T-helper 17 cell (primary cell): ENCODE data around the gene SLC1A3. TPM values are rescaled to one million over a fixed set of nuclear protein-coding genes. Genes with fewer than 3 reads are reported as not detected.
A peak's percentile ranks its signal among the peaks of the same experiment; 100 is the strongest.

ENCODE experiments used
- ATAC-seq: fragments of 150-1000 bp; cut with Tn5 transposase; 2 replicates; pipeline ENCODE4 v1.10.0; 2021; ENCODE audit warnings: mild to moderate bottlenecking, moderate library complexity
- DNase-seq, 3 donors: peaks; one replicate each; pipeline versions ENCODE4 v3.0.0 to v3.0.0-alpha.2; 2020 to 2021
- H3K9me3 ChIP-seq: one replicate; pipeline ENCODE4 v1.7.0; 2013; ENCODE audit warnings: low read length, mild to moderate bottlenecking; ENCODE audit not compliant: control insufficient read depth, poor library complexity, severe bottlenecking
- H3K27ac Mint-ChIP-seq: one replicate; pipeline ENCODE4 v1.8.0; 2022; ENCODE audit warnings: mild to moderate bottlenecking, moderate library complexity, mixed read lengths
- H3K27me3 Mint-ChIP-seq: one replicate; pipeline ENCODE4 v1.8.0; 2022; ENCODE audit warnings: mixed read lengths
- H3K36me3 Mint-ChIP-seq: one replicate; pipeline ENCODE4 v1.8.0; 2022; ENCODE audit warnings: low read depth, mixed read lengths
- H3K4me1 Mint-ChIP-seq: one replicate; pipeline ENCODE4 v1.8.0; 2022; ENCODE audit warnings: mild to moderate bottlenecking, mixed read lengths
- H3K4me3 Mint-ChIP-seq: one replicate; pipeline ENCODE4 v1.8.0; 2022; ENCODE audit warnings: mild to moderate bottlenecking, moderate library complexity, mixed read lengths
- total RNA-seq, 4 donors: library from RNA in 2 of 4; stranded (reverse) in 2 of 4; gene quantifications; one replicate each; pipeline ENCODE4 v1.2.3 and lab custom pipeline; 2022 to 2026

The SLC1A3 gene
- total RNA-seq, 2 donors from 2014 or later: not detected

- no peak overlapping the region for H3K4me3 Mint-ChIP-seq
- DNase-seq: no peak
- no peak for ATAC-seq
- H3K27me3 Mint-ChIP-seq: peaks cover 43% of the 10 kb centered on the region
- no peaks in the 10 kb centered on the region for H3K9me3 ChIP-seq
- no peaks in the 10 kb centered on the region for H3K4me1 Mint-ChIP-seq
- no peaks in the 10 kb centered on the region for H3K36me3 Mint-ChIP-seq
- H3K27ac Mint-ChIP-seq: no peak overlapping the region
Observed at GRCh38 chr5:36644727-36645126, 38.3 kb downstream of the SLC1A3 start.

GRCh38 chr5:36646100-36646499, 39.7 kb downstream of the SLC1A3 start:
- Mint-ChIP-seq H3K4me3 (no peak overlapping the region), H3K36me3 (no peaks in the 10 kb centered on the region)

GRCh38 chr5:36646507-36647023, 40.2 kb downstream of the SLC1A3 start:
- Mint-ChIP-seq H3K27me3 (peaks cover 34% of the 10 kb centered on the region), H3K4me1 (no peaks in the 10 kb centered on the region), H3K4me3 (no peak overlapping the region), H3K36me3 (no peaks in the 10 kb centered on the region), H3K27ac (no peak overlapping the region)
- no peak for ATAC-seq
- H3K9me3 ChIP-seq: no peaks in the 10 kb centered on the region
- no peak for DNase-seq

More at GRCh38 chr5:36646100-36646499, 39.7 kb downstream of the SLC1A3 start:
- H3K9me3 ChIP-seq: no peaks in the 10 kb centered on the region
- Mint-ChIP-seq H3K27ac (no peak overlapping the region), H3K27me3 (peaks cover 33% of the 10 kb centered on the region), H3K4me1 (no peaks in the 10 kb centered on the region)
- DNase-seq (no peak), ATAC-seq (no peak)

GRCh38 chr5:36647046-36647445, 40.6 kb downstream of the SLC1A3 start:
- Mint-ChIP-seq H3K27ac (no peak overlapping the region), H3K27me3 (peaks cover 39% of the 10 kb centered on the region), H3K36me3 (no peaks in the 10 kb centered on the region), H3K4me1 (no peaks in the 10 kb centered on the region), H3K4me3 (no peak overlapping the region)
- no peaks in the 10 kb centered on the region for H3K9me3 ChIP-seq
- no peak for ATAC-seq
- no peak for DNase-seq

GRCh38 chr5:36648426-36648825, 42.0 kb downstream of the SLC1A3 start:
- H3K9me3 ChIP-seq: no peaks in the 10 kb centered on the region
- DNase-seq (no peak), ATAC-seq (no peak)
- Mint-ChIP-seq H3K4me3 (no peak overlapping the region), H3K27ac (no peak overlapping the region), H3K27me3 (peaks cover 45% of the 10 kb centered on the region), H3K36me3 (no peaks in the 10 kb centered on the region), H3K4me1 (no peaks in the 10 kb centered on the region)

- Mint-ChIP-seq H3K27me3 (peaks cover 50% of the 10 kb centered on the region), H3K4me3 (no peak overlapping the region), H3K4me1 (no peaks in the 10 kb centered on the region), H3K27ac (no peak overlapping the region), H3K36me3 (no peaks in the 10 kb centered on the region)
- ATAC-seq: no peak
- H3K9me3 ChIP-seq: no peaks in the 10 kb centered on the region
- no peak for DNase-seq
Observed at GRCh38 chr5:36651761-36652685, 45.6 kb downstream of the SLC1A3 start.

- Mint-ChIP-seq H3K27ac (no peak overlapping the region), H3K4me3 (no peak overlapping the region), H3K27me3 (peaks cover 60% of the 10 kb centered on the region), H3K4me1 (no peaks in the 10 kb centered on the region), H3K36me3 (no peaks in the 10 kb centered on the region)
- ATAC-seq (no peak), DNase-seq (no peak)
- H3K9me3 ChIP-seq: no peaks in the 10 kb centered on the region
Observed at GRCh38 chr5:36653044-36653705, 46.8 kb downstream of the SLC1A3 start.

- Mint-ChIP-seq H3K4me1 (no peaks in the 10 kb centered on the region), H3K27me3 (peaks cover 62% of the 10 kb centered on the region), H3K36me3 (no peaks in the 10 kb centered on the region), H3K4me3 (no peak overlapping the region), H3K27ac (no peak overlapping the region)
- ATAC-seq: no peak
- no peaks in the 10 kb centered on the region for H3K9me3 ChIP-seq
- no peak for DNase-seq
Observed at GRCh38 chr5:36654564-36654963, 48.2 kb downstream of the SLC1A3 start.

- peaks cover 62% of the 10 kb centered on the region for H3K27me3 Mint-ChIP-seq
- ATAC-seq (no peak), DNase-seq (no peak)
- no peaks in the 10 kb centered on the region for H3K9me3 ChIP-seq
- H3K4me3 Mint-ChIP-seq: no peak overlapping the region
- H3K4me1 Mint-ChIP-seq: no peaks in the 10 kb centered on the region
- H3K36me3 Mint-ChIP-seq: no peaks in the 10 kb centered on the region
- H3K27ac Mint-ChIP-seq: no peak overlapping the region
Observed at GRCh38 chr5:36655161-36655560, 48.8 kb downstream of the SLC1A3 start.

- H3K9me3 ChIP-seq: no peaks in the 10 kb centered on the region
- Mint-ChIP-seq H3K4me3 (no peak overlapping the region), H3K4me1 (peaks cover 2% of the 10 kb centered on the region), H3K27me3 (peaks cover 62% of the 10 kb centered on the region), H3K27ac (no peak overlapping the region), H3K36me3 (no peaks in the 10 kb centered on the region)
- ATAC-seq: no peak
- DNase-seq: no peak
Observed at GRCh38 chr5:36656556-36656955, 50.1 kb downstream of the SLC1A3 start.

- H3K36me3 Mint-ChIP-seq: no peaks in the 10 kb centered on the region
- H3K9me3 ChIP-seq: no peaks in the 10 kb centered on the region
- DNase-seq: no peak
- H3K27me3 Mint-ChIP-seq: peaks cover 55% of the 10 kb centered on the region
- no peak overlapping the region for H3K27ac Mint-ChIP-seq
- peak; percentile 42 for ATAC-seq
- H3K4me1 Mint-ChIP-seq: peaks cover 2% of the 10 kb centered on the region
- no peak overlapping the region for H3K4me3 Mint-ChIP-seq
Observed at GRCh38 chr5:36657563-36657995, 51.2 kb downstream of the SLC1A3 start.

GRCh38 chr5:36658038-36658756, 51.8 kb downstream of the SLC1A3 start:
- no peaks in the 10 kb centered on the region for H3K9me3 ChIP-seq
- H3K27ac Mint-ChIP-seq: no peak overlapping the region
- no peaks in the 10 kb centered on the region for H3K36me3 Mint-ChIP-seq
- H3K4me1 Mint-ChIP-seq: peaks cover 2% of the 10 kb centered on the region
- peaks cover 50% of the 10 kb centered on the region for H3K27me3 Mint-ChIP-seq
- ATAC-seq (no peak), DNase-seq (no peak)
- H3K4me3 Mint-ChIP-seq: no peak overlapping the region

- peaks cover 2% of the 10 kb centered on the region for H3K4me1 Mint-ChIP-seq
- no peak for DNase-seq
- H3K9me3 ChIP-seq: no peaks in the 10 kb centered on the region
- no peak overlapping the region for H3K27ac Mint-ChIP-seq
- no peak for ATAC-seq
- H3K36me3 Mint-ChIP-seq: no peaks in the 10 kb centered on the region
- no peak overlapping the region for H3K4me3 Mint-ChIP-seq
- peaks cover 43% of the 10 kb centered on the region for H3K27me3 Mint-ChIP-seq
Observed at GRCh38 chr5:36659411-36659810, 53.0 kb downstream of the SLC1A3 start.
